Parathyroid adenoma (tissue), 2 donors: Measurements from ENCODE around the gene MAGED1.
"Not testable (repeated sequence)": the region's sequence is repeated elsewhere in the genome, so short reads cannot be mapped to it uniquely, and the experiment has no call there.

Experiments
- H2AFZ ChIP-seq: fragments of 300-600 bp; sonication (generic); one replicate; pipeline ENCODE4 v1.7.0; 2017; ENCODE audit warnings: antibody characterized with exemption, mild to moderate bottlenecking
- H3K27ac ChIP-seq: fragments of 300-600 bp; sonication (generic); one replicate; pipeline ENCODE4 v1.7.0; 2017
- H3K27me3 ChIP-seq: fragments of 300-600 bp; sonication (generic); one replicate; pipeline ENCODE4 v1.7.0; 2017; ENCODE audit warnings: low read length; ENCODE audit not compliant: control insufficient read depth, insufficient read depth
- H3K36me3 ChIP-seq: fragments of 300-600 bp; sonication (generic); one replicate; pipeline ENCODE4 v1.7.0; 2017; ENCODE audit warnings: low read length; ENCODE audit not compliant: control insufficient read depth, insufficient read depth
- H3K4me1 ChIP-seq: fragments of 300-600 bp; sonication (generic); one replicate; pipeline ENCODE4 v1.7.0; 2017; ENCODE audit warnings: control low read depth
- H3K4me2 ChIP-seq: fragments of 300-600 bp; sonication (generic); one replicate; pipeline ENCODE4 v1.7.0; 2017; ENCODE audit warnings: low read length
- H3K4me3 ChIP-seq: fragments of 300-600 bp; sonication (generic); one replicate; pipeline ENCODE4 v1.7.0; 2017; ENCODE audit warnings: low read depth, low read length
- H3K79me2 ChIP-seq: fragments of 300-600 bp; sonication (generic); one replicate; pipeline ENCODE4 v1.7.0; 2017; ENCODE audit warnings: control low read depth
- H3K9ac ChIP-seq: fragments of 300-600 bp; sonication (generic); one replicate; pipeline ENCODE4 v1.7.0; 2017; ENCODE audit warnings: mild to moderate bottlenecking
- H3K9me3 ChIP-seq: fragments of 300-600 bp; sonication (generic); one replicate; pipeline ENCODE4 v1.7.0; 2017; ENCODE audit warnings: low read length; ENCODE audit not compliant: control insufficient read depth
- TF ChIP-seq, protein P1 (sequence below): fragments of 300-600 bp; sonication (generic); IDR thresholded peaks from one replicate; pipeline ENCODE4 v1.7.0; 2017; ENCODE audit warnings: antibody characterized with exemption, mild to moderate bottlenecking
- donor health status: primary hyperparathyroidism.

MAGED1 gene

GRCh38 chrX:51902510-51903050 lies 9.2 kb downstream of the MAGED1 start:
- Histone ChIP-seq H3K9me3 (no peaks in the 10 kb centered on the region), H3K79me2 (no peaks in the 10 kb centered on the region), H3K9ac (no peak overlapping the region), H3K4me2 (no peak overlapping the region), H3K27ac (no peak overlapping the region), H3K4me3 (no peak overlapping the region), H2AFZ (no peak overlapping the region), H3K4me1 (no peaks in the 10 kb centered on the region), H3K36me3 (no peaks in the 10 kb centered on the region), H3K27me3 (no peaks in the 10 kb centered on the region)
- TF ChIP-seq, protein P1, sequence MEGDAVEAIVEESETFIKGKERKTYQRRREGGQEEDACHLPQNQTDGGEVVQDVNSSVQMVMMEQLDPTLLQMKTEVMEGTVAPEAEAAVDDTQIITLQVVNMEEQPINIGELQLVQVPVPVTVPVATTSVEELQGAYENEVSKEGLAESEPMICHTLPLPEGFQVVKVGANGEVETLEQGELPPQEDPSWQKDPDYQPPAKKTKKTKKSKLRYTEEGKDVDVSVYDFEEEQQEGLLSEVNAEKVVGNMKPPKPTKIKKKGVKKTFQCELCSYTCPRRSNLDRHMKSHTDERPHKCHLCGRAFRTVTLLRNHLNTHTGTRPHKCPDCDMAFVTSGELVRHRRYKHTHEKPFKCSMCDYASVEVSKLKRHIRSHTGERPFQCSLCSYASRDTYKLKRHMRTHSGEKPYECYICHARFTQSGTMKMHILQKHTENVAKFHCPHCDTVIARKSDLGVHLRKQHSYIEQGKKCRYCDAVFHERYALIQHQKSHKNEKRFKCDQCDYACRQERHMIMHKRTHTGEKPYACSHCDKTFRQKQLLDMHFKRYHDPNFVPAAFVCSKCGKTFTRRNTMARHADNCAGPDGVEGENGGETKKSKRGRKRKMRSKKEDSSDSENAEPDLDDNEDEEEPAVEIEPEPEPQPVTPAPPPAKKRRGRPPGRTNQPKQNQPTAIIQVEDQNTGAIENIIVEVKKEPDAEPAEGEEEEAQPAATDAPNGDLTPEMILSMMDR: no peak

DNA sequence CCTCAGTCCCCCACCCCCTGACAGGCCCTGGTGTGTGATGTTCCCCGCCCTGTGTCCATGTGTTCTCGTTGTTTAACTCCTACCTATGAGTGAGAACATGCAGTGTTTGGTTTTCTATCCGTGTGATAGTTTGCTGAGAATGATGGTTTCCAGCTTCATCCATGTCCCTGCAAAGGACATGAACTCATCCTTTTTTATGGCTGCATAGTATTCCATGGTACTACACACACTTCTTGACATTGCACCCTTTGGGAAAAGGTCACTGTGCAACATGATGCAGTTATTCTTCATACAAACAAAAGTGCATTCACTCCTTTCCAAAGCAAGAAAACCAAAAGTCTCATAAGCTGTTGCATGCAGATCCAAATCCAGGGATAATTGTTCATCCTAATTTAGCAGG lies 11.7 kb downstream of the MAGED1 start:
- not testable (repeated sequence) for H3K4me3 ChIP-seq, H2AFZ ChIP-seq, H3K79me2 ChIP-seq, H3K4me1 ChIP-seq, H3K36me3 ChIP-seq, H3K9ac ChIP-seq, H3K4me2 ChIP-seq, H3K27me3 ChIP-seq, H3K9me3 ChIP-seq, H3K27ac ChIP-seq

DNA sequence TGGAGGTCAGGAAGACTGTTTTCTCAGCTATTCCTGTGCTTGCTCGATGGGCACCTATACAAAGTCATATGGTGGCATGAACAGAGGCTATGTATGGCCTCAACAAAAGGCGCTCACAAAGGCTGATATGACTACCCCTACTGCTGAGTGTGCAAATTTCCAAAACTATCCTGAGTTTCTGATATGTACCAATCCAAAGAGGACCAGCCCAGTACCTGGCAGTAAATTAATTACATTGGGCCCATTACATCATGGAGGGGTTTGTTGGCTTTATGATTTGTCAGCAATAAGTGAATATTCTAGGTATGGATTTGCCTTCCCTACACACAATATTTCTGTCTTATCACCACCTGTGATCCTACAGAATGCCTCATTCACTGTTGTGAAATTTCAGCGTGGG lies 12.3 kb downstream of the MAGED1 start:
- TF ChIP-seq, protein P1: no peak

DNA sequence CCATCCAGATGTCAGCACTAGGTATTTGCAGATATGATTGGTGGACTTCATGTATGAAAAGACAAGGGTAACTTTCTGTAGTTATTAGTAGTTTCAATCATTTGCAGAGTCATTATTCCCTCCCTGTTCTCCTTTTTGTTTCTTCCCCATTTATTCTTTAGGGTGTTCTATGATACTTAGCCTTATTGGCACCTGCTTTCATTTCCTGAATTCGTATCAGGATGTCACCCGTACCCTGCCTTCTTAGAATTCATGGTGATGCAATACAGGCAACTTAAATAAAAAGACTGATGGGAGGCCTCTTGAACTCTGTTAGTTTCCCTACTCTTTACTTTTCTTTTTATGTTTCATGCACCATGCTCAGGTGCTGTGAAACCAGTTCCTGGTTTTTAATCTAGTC lies 24.2 kb downstream of the MAGED1 start:
- TF ChIP-seq, protein P1: no peak
- H3K79me2 ChIP-seq: no peaks in the 10 kb centered on the region
- H3K4me2 ChIP-seq: no peak overlapping the region
- H3K9ac ChIP-seq: no peak overlapping the region
- H3K27me3 ChIP-seq: no peaks in the 10 kb centered on the region
- no peaks in the 10 kb centered on the region for H3K36me3 ChIP-seq
- H2AFZ ChIP-seq: no peak overlapping the region
- no peak overlapping the region for H3K4me3 ChIP-seq
- H3K9me3 ChIP-seq: no peaks in the 10 kb centered on the region
- no peaks in the 10 kb centered on the region for H3K4me1 ChIP-seq
- no peak overlapping the region for H3K27ac ChIP-seq

More for the DNA sequence above, 12.3 kb downstream of the MAGED1 start:
- Histone ChIP-seq H3K9ac (no peak overlapping the region), H3K4me2 (no peak overlapping the region), H3K27me3 (no peaks in the 10 kb centered on the region), H3K79me2 (no peaks in the 10 kb centered on the region), H3K4me1 (no peaks in the 10 kb centered on the region), H3K9me3 (no peaks in the 10 kb centered on the region), H2AFZ (no peak overlapping the region), H3K36me3 (no peaks in the 10 kb centered on the region), H3K4me3 (no peak overlapping the region), H3K27ac (no peak overlapping the region)

GRCh38 chrX:51922561-51922960 lies 29.1 kb downstream of the MAGED1 start:
- Histone ChIP-seq H3K4me1 (no peaks in the 10 kb centered on the region), H3K9ac (no peak overlapping the region), H3K79me2 (no peaks in the 10 kb centered on the region), H3K4me2 (no peak overlapping the region), H3K4me3 (no peak overlapping the region), H3K9me3 (no peaks in the 10 kb centered on the region), H3K36me3 (no peaks in the 10 kb centered on the region), H2AFZ (no peak overlapping the region), H3K27ac (no peak overlapping the region), H3K27me3 (no peaks in the 10 kb centered on the region)
- TF ChIP-seq, protein P1: no peak
